ENCODE data around the gene KRTAP5-4. TPM values are rescaled to one million over a fixed set of nuclear protein-coding genes. Genes with fewer than 3 reads are reported as not detected.
"Not testable (repeated sequence)": the region's sequence is repeated elsewhere in the genome, so short reads cannot be mapped to it uniquely, and the experiment has no call there.

The KRTAP5-4 gene
- total RNA-seq, 1 experiment from 2014 or later, result not detected

DNA sequence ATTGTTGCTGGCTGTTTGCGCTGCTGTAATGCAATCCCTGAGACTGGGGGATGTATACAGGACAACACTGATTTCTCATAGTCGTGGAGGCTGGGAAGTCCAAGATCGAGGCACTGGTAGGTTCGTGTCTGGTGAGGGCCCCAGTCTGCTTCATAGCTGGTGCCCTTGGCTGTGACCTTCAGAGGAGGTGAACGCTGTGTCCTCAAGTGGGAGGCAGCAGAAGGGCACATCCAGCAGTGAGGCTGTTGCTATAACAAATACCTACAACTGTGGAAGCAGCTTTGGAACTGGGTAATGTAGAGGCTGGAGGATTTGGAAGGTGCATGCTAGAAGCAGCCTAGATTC is 29.0 kb upstream of the KRTAP5-4 start:
- Histone ChIP-seq H3K36me3 (ENCODE audit: insufficient read depth, low read length) (no peaks in the 10 kb centered on the region), H3K27ac (ENCODE audit: low read length) (no peak overlapping the region), H3K27me3 (ENCODE audit: low read length) (0 out of 2 replicates have a peak, but pooled peaks cover 3% of the 10 kb centered on the region), H3K79me2 (ENCODE audit: low read length) (no peaks in the 10 kb centered on the region), H3K9me2 (replicated peaks; ENCODE audit: insufficient read depth, low read length) (no peaks in the 10 kb centered on the region), H4K20me1 (ENCODE audit: insufficient read depth, low read depth, low read length) (no peaks in the 10 kb centered on the region), H3K4me2 (ENCODE audit: low read depth, low read length, poor library complexity, severe bottlenecking) (no peak overlapping the region), H3K9ac (ENCODE audit: low read length) (no peak overlapping the region), H3K4me3 (ENCODE audit: low read length) (no peak overlapping the region), H3K4me1 (ENCODE audit: low read length) (no peaks in the 10 kb centered on the region), H2AFZ (ENCODE audit: low read length) (no peak overlapping the region), H3K9me3 (ENCODE audit: low read length) (no peaks in the 10 kb centered on the region)
- no peak for DNase-seq

DNA sequence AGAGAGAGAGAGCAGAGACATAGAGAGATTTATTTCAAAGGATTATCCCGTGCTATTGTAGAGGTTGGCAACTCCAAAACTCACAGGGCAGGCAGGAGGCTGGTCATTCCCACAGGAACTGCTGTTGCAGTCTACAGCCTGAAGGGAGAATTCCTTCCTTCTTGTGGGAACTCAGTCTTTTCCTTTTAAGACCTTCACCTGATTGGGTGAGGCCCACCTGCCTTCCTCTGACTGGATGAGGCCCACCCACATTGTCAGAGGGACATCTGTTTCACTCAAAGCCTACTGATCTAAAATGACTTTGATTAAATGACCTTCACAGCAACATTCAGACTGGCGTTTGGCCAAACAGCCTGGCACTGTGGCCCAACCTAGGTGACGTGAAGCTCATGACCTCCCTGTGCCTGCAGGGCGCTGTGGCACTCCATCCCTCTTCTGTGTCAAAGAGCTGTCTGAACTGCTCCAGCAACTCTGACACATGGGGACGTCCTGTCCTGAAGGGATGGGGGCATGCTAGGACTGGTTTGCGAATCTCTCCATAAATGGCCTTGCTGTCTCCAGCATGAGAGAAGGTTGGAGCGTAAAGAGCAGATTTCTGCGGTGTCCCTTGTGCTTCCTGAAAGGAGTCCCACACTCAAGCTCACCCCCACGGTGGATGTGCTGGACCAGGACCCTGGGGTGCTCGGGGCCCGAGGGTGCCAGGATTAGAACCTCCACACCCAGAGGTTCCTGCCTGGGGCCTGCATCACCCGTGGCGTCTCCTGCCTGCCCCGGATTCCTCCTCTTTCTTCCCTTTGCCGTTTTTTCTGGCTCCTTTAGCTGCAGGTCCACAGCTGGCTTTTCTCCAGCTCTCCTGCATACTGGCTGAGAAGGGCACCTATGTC is 28.3 kb upstream of the KRTAP5-4 start:
- H3K4me1 ChIP-seq (ENCODE audit: low read length), result no peaks in the 10 kb centered on the region
- H3K4me2 ChIP-seq (ENCODE audit: low read depth, low read length, poor library complexity, severe bottlenecking), result no peak overlapping the region
- no peaks in the 10 kb centered on the region for H3K9me2 ChIP-seq (replicated peaks; ENCODE audit: insufficient read depth, low read length)
- H3K4me3 ChIP-seq (ENCODE audit: low read length), result no peak overlapping the region
- no peaks in the 10 kb centered on the region for H3K79me2 ChIP-seq (ENCODE audit: low read length)
- no peak overlapping the region for H3K9ac ChIP-seq (ENCODE audit: low read length)
- 0 out of 2 replicates have a peak, but pooled peaks cover 3% of the 10 kb centered on the region for H3K27me3 ChIP-seq (ENCODE audit: low read length)
- no peaks in the 10 kb centered on the region for H4K20me1 ChIP-seq (ENCODE audit: insufficient read depth, low read depth, low read length)
- no peaks in the 10 kb centered on the region for H3K9me3 ChIP-seq (ENCODE audit: low read length)
- H3K36me3 ChIP-seq (ENCODE audit: insufficient read depth, low read length), result no peaks in the 10 kb centered on the region
- H3K27ac ChIP-seq (ENCODE audit: low read length), result no peak overlapping the region
- no peak overlapping the region for H2AFZ ChIP-seq (ENCODE audit: low read length)
- DNase-seq, result no peak

DNA sequence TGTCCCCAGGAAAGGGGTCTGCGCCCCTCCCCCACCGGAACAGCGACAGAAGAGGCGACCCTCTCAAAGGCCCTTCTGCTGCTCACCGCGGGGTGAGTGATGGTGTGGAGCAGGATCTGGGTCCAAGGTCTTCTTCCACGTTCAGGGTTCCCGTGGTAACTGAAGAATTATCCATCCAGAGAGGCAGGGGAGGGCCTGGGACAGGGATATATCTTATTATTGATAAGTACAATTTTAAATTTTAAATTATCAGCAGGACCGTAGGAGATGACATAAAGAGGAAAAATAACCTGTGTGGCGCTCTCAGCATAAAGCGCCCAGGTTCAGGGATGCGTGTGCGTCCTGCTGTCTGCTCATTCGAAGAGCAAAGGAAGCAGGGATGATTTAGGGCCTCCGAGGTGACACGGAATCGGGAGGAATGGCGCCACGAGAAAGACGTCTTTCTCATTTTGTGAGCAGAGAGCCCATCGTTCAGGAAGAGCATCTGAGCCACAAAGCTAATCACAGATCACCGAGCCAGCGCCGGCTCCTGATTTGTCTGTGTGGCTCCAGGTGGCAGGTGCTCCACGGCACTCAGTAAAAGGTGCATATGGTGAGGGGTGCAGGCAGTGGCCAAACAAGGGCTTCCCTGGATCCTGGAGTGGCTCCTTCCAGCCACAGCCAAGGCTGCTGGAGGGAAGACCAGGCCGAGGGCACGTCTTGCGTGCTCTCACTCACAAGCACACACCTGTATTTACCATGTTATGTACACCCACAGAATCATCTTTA is 26.9 kb upstream of the KRTAP5-4 start:
- Histone ChIP-seq H3K4me2 (ENCODE audit: low read depth, low read length, poor library complexity, severe bottlenecking) (no peak overlapping the region), H3K4me3 (ENCODE audit: low read length) (no peak overlapping the region), H3K4me1 (ENCODE audit: low read length) (no peaks in the 10 kb centered on the region), H3K9me2 (replicated peaks; ENCODE audit: insufficient read depth, low read length) (no peaks in the 10 kb centered on the region), H3K27me3 (ENCODE audit: low read length) (0 out of 2 replicates have a peak, but pooled peaks cover 3% of the 10 kb centered on the region), H3K9ac (ENCODE audit: low read length) (no peak overlapping the region), H3K79me2 (ENCODE audit: low read length) (no peaks in the 10 kb centered on the region), H3K9me3 (ENCODE audit: low read length) (no peaks in the 10 kb centered on the region), H3K36me3 (ENCODE audit: insufficient read depth, low read length) (no peaks in the 10 kb centered on the region), H4K20me1 (ENCODE audit: insufficient read depth, low read depth, low read length) (no peaks in the 10 kb centered on the region), H3K27ac (ENCODE audit: low read length) (no peak overlapping the region), H2AFZ (ENCODE audit: low read length) (no peak overlapping the region)
- no peak for DNase-seq

DNA sequence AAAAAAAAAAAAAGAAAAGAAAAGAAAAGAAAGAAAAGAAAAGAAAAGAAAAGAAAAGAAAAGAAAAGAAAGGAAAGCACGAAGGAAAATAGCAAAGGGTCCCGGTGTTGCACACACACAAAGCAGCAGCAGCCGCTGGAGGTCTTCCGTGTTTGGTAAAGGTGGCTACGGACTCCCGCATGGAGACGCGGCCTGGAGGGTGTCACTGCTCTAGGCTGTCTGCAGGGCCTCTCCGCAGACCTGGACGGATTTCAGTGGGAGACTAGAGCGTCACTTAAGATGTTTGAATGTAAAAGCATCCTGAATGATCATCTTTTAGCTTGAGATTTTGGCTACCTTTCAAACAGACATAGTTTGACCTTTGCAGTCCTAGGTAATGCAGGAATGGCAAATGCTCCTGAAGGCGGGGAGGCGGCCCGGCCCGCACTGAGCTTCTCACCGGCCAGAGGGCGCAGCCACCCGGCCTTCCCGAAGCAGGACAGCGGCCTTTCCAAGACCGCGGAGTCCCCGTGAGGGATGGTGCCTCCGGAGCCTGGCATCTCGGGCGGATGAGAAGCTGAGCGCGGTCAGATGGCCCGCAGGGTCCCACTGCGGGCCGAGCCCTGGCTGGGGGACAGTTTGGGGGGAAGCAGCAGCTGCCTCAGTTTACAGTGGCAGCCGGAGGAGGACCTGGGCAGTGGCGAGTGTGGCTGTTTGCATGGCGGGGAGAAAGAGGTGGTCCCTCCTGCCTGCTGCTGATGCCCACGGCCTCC is 26.1 kb upstream of the KRTAP5-4 start:
- Histone ChIP-seq H3K4me2 (ENCODE audit: low read depth, low read length, poor library complexity, severe bottlenecking) (no peak overlapping the region), H4K20me1 (ENCODE audit: insufficient read depth, low read depth, low read length) (no peaks in the 10 kb centered on the region), H3K27ac (ENCODE audit: low read length) (no peak overlapping the region), H3K9me3 (ENCODE audit: low read length) (no peaks in the 10 kb centered on the region), H3K79me2 (ENCODE audit: low read length) (no peaks in the 10 kb centered on the region), H3K4me1 (ENCODE audit: low read length) (no peaks in the 10 kb centered on the region), H3K27me3 (ENCODE audit: low read length) (0 out of 2 replicates have a peak, but pooled peaks cover 3% of the 10 kb centered on the region), H3K9me2 (replicated peaks; ENCODE audit: insufficient read depth, low read length) (no peaks in the 10 kb centered on the region), H2AFZ (ENCODE audit: low read length) (no peak overlapping the region), H3K4me3 (ENCODE audit: low read length) (no peak overlapping the region), H3K9ac (ENCODE audit: low read length) (no peak overlapping the region), H3K36me3 (ENCODE audit: insufficient read depth, low read length) (no peaks in the 10 kb centered on the region)
- no peak for DNase-seq

DNA sequence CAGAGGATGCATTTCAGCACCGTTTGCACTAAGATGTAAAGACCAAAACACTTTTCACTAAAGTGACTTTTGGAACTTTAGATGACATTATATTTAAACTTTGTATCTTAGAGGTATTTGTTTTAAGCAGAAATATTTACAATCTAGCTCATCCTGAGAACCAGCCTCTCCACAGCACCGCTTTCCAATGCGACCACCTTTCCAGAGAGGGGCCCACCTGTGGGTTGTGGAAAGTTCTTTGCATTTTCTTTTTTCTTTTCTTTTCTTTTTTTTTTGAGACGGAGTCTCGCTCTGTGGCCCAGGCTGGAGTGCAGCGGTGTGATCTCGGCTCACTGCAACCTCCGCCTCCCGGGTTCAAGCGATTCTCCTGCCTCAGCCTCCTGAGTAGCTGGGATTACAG is 24.6 kb upstream of the KRTAP5-4 start:
- not testable (repeated sequence) for H2AFZ ChIP-seq (ENCODE audit: low read length); H3K4me1 ChIP-seq (ENCODE audit: low read length); H3K9me3 ChIP-seq (ENCODE audit: low read length); H3K4me2 ChIP-seq (ENCODE audit: low read depth, low read length, poor library complexity, severe bottlenecking); H4K20me1 ChIP-seq (ENCODE audit: insufficient read depth, low read depth, low read length); H3K36me3 ChIP-seq (ENCODE audit: insufficient read depth, low read length); H3K27ac ChIP-seq (ENCODE audit: low read length); H3K79me2 ChIP-seq (ENCODE audit: low read length); DNase-seq; H3K9ac ChIP-seq (ENCODE audit: low read length); H3K9me2 ChIP-seq (replicated peaks; ENCODE audit: insufficient read depth, low read length); H3K4me3 ChIP-seq (ENCODE audit: low read length); H3K27me3 ChIP-seq (ENCODE audit: low read length)

DNA sequence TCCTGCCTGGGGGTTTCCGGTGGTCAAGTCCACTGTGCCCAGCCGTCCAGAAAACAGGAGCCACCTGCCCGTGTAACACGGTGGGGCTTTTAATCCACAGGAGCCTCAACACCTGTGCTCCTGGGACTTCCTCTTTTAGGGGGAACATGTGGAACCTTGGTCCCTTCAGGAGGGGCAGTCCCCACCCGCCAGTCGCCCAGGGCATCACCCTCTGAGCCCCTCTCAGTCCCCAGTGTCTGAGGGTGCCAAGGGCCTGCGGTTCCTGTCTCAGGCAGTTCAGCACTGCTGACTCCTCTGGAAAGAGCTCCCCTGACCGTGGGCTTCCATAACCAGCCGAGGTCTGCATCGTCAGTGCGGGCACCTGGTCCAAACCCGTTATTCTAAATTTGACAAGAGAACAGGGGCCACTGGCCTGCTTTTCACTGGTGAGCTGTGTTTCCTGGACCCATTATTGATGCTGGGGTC is 23.5 kb upstream of the KRTAP5-4 start:
- Histone ChIP-seq H2AFZ (ENCODE audit: low read length) (no peak overlapping the region), H3K79me2 (ENCODE audit: low read length) (no peaks in the 10 kb centered on the region), H3K36me3 (ENCODE audit: insufficient read depth, low read length) (no peaks in the 10 kb centered on the region), H3K9me3 (ENCODE audit: low read length) (no peaks in the 10 kb centered on the region), H3K27ac (ENCODE audit: low read length) (no peak overlapping the region), H3K9me2 (replicated peaks; ENCODE audit: insufficient read depth, low read length) (no peaks in the 10 kb centered on the region), H4K20me1 (ENCODE audit: insufficient read depth, low read depth, low read length) (no peaks in the 10 kb centered on the region), H3K27me3 (ENCODE audit: low read length) (0 out of 2 replicates have a peak, but pooled peaks cover 3% of the 10 kb centered on the region), H3K4me1 (ENCODE audit: low read length) (no peaks in the 10 kb centered on the region), H3K4me3 (ENCODE audit: low read length) (no peak overlapping the region), H3K4me2 (ENCODE audit: low read depth, low read length, poor library complexity, severe bottlenecking) (no peak overlapping the region), H3K9ac (ENCODE audit: low read length) (no peak overlapping the region)
- DNase-seq, result no peak

DNA sequence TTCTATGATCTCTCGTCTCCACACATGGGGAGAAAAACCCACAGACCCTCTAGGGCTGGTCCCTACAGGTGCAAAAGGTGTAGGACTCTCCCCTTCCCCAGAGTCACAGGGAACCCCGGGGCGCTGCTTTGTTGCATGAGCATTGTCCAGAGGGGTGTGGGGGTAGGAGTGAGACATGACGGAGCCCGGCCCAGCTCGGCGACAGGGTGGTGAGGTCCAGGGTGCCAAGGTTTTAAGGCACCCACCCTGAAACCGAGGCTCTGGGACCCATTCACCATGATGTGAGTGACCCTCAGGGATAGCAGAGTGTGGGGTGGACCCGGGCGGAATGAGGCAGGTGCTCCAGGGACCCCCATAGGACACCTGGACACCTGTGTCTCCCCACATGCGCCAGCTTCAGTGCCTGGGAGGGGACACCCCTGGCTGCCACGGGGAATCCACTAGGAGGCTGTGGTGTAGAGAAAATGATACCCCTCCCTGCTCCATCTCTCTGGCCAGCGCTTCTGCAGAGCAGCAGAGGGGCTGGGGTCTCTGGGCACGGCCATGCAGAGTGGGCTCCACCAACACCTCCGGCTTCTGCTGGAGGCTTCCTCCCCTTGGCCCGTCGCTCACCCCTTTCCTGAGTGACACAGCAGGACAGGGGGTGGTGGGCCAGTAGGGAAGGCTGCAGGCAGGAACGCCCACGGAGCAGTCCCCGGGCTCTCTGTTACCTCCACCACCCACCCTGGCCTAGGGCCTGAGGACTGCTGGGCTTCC is 22.8 kb upstream of the KRTAP5-4 start:
- Histone ChIP-seq H3K4me2 (ENCODE audit: low read depth, low read length, poor library complexity, severe bottlenecking) (no peak overlapping the region), H3K36me3 (ENCODE audit: insufficient read depth, low read length) (no peaks in the 10 kb centered on the region), H3K27me3 (ENCODE audit: low read length) (no peaks in the 10 kb centered on the region), H4K20me1 (ENCODE audit: insufficient read depth, low read depth, low read length) (no peaks in the 10 kb centered on the region), H3K4me3 (ENCODE audit: low read length) (no peak overlapping the region), H3K9me3 (ENCODE audit: low read length) (no peaks in the 10 kb centered on the region), H3K4me1 (ENCODE audit: low read length) (no peaks in the 10 kb centered on the region), H3K79me2 (ENCODE audit: low read length) (no peaks in the 10 kb centered on the region), H3K27ac (ENCODE audit: low read length) (no peak overlapping the region), H2AFZ (ENCODE audit: low read length) (no peak overlapping the region), H3K9ac (ENCODE audit: low read length) (no peak overlapping the region), H3K9me2 (replicated peaks; ENCODE audit: insufficient read depth, low read length) (no peaks in the 10 kb centered on the region)
- DNase-seq, result no peak
